Measurements from ENCODE around the gene PLEKHA4. TPM values are rescaled to one million over a fixed set of nuclear protein-coding genes. Genes with fewer than 3 reads are reported as not detected.
"Not testable (repeated sequence)": the region's sequence is repeated elsewhere in the genome, so short reads cannot be mapped to it uniquely, and the experiment has no call there.

Gene PLEKHA4
- polyA plus RNA-seq, 12 donors = 24.6 to 41.2 (median 30.4) TPM; not detected in 1

DNA sequence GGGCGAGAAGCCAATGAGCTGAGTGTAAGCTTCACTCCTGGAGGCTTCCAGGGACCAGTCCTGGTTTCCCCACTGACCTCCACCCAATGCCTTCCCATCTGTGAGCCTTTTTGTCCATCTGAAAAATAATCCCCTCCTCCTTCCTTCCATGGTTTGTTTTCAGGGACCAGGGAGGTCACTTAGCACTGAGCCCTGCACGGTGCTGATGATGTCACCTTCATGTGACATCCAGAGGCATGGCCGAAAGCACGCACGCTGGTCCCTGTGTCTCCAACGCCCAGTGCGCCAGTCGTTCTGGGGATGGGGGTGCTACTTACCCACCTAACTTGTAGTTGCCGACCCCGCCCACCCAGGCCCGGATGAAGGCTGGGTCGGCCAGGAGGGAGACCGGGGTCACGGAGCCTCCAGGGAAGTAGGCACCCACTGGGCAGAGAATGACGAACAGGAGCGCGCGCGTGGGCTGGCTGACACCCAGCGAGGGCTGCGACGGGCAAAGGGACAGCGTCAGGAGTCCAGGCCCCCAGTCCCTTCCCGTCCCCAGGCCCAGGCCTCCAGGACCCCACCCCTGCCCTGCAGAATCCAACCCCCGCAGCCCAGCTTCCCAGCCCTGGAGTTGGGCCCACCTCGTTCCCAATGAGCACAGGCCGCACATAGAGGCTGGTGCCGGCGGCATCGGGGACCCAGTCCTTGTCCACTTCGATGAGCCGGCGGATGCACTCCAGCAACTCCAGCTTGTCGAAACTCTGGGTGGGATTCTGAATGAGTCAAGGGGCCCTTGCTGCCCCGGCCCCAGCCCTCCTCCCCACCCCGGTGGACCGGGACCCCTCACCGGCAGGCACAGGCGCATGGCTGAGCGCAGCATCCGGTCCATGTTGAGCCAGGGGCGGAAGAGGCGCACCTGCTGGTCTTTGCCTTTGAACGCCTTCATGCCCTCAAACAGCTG is 68.8 kb downstream of the PLEKHA4 start:
- no peak for DNase-seq

DNA sequence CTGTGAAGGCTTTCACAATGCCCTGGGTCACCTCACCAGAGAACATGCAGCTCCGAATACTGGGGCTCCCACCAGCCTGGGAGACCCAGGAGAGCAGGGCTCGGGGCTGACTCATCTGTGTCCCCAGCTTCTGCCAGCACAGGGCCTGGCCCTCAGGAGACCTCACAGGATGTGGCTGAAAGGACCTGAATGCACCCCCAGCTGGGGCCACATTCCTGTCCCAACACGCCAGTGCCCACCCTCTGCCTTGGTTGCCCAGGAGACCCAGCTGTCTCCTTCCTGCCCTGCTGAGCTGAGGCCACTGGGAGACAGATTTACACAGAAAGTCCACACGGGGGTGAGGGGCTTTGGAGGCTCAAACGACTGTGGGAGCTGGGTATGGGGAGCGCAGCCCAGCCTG is 69.5 kb downstream of the PLEKHA4 start:
- DNase-seq = no peak

DNA sequence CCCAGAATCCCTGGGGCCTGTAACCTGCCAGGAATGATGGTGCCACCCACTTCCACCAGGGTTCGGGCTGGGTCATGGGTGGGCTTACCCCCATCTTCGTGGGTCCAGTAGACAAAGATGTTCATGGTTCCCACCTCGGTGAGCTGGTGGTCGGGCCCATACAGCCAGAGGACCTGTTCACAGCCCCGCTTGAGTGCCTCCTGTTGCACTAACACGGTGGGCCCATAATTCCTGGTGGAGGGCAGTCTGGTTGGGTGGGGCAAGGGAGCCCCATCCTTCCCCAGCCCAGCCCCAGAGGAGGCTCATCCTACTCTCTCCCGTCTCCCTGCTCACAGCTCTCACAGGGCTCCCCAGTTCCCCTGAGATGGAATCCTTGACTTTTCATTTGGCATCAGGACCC is 71.3 kb downstream of the PLEKHA4 start:
- no peak for DNase-seq

DNA sequence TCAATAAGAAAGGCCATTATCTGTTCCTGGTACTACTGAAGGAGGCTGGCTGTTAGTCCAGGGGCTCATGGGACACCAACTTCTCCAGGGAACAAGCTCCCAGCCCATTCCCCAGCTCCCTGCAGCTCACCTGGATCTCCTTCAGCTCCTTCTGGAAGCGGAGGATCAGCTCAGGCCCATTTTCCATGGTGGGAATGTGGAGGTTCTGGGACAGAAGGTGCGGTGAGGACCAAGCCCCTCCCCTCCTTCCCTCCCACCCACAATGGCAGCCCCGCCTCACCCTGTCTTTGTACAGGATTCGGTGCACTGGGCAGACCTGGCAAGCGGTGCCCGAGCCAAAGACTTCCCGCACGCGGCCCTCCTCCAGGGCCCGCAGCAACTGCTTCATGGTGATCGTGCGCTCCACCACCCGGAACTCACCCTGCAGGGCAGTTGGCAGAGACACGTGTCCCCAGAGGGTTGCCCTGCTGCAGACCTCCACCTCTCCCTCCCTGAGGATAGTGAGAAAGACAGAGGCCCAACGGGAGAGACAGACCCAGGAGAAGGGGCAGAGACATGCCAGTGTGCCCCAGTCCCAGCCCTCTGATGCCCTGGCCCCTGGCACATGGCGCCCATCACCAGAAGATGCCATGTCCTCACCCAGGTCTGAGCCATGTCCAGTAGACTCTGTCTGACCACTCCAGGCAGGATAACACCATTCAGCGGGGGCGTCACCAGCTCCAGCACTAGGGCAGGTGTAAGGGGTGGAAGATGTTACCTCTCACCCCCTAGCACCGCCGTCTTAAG is 71.9 kb downstream of the PLEKHA4 start:
- no peak for DNase-seq

GRCh38 chr19:48795685-48796070 is 72.7 kb downstream of the PLEKHA4 start:
- no peak for DNase-seq

- DNase-seq = peak; percentile 97
Observed at GRCh38 chr19:48795055-48795684, 73.2 kb downstream of the PLEKHA4 start.

DNA sequence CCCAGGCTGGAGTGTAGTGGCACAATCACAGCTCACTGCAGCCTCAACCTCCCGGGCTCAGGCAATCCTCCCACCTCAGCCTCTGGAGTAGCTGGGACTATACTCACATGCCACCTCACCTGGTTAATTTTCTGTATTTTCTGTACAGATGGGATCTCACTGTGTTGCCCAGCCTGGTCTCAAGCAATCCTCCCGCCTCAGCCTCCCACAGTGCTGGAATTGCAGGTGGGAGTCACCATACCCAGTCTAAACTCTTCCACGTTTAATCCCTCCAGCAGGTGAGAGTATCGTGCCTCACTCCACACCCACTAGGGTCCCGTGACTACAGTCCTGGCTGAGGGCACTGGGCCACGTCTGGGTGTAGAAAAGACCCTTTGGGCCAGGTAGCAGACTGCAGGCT is 74.1 kb downstream of the PLEKHA4 start:
- no peak for DNase-seq

DNA sequence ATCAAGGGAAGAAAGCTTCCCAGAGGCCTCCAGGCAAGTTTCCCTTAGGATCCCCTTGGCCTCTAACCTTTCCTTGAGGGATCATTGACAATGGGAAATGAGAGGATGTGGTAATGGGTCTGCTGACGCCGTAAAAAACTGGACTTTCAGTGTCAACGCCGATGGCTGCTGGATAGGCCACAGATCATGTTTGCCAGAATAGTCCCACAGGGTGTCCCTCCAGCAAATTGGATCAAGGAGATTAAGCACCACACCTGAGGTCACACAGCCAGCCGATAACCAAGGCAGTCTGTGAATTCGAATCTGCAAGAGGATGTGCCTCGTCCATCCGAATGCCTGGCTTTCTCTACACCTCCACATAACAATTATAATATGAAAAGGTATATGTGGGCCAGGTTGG is 75.1 kb downstream of the PLEKHA4 start:
- no peak for DNase-seq

DNA sequence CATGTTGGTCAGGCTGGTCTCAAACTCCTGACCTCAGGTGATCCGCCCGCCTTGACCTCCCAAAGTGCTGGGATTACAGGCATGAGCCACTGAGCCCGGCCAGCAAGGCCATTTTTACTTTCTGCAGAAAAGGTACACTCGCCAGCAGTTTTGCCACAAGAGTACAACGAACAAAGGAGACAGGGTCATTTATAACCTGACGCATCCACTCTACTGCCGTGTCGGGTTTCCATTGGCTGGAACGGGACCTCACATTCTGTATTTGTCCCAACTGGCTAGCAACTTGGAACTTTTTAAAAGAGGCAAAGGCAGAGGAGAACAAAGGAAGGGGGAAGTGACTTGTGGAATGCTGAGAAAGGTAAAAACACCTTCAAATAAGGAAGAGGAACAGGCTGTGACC is 81.1 kb downstream of the PLEKHA4 start:
- not testable (repeated sequence) for DNase-seq

Other genes with a start within 250 kb of the PLEKHA4 start
- 1,000 to 10,000 TPM; 1,133 to 1,917 (median 1,470) TPM for gene RPL18, start 249.4 kb downstream of the PLEKHA4 start, polyA plus RNA-seq (ENCODE audit: insufficient read length in 12 of 12)
- 10 to 100 TPM in 2 of 12 donors, 1 to 10 TPM in 9, not detected in 1; 5.5 to 27.2 (median 7.2) TPM for gene SPHK2, start 249.1 kb downstream of the PLEKHA4 start, polyA plus RNA-seq (ENCODE audit: insufficient read length in 12 of 12)
- 10 to 100 TPM in 3 of 12 donors, 1 to 10 TPM in 8, not detected in 1; 3.7 to 11.3 (median 5.3) TPM for gene DBP, start 231.2 kb downstream of the PLEKHA4 start, polyA plus RNA-seq (ENCODE audit: insufficient read length in 12 of 12)
- 10 to 100 TPM in 6 of 12 donors, 1 to 10 TPM in 5, not detected in 1; 5.8 to 20.9 (median 10.5) TPM for gene CA11, start 222.4 kb downstream of the PLEKHA4 start, polyA plus RNA-seq (ENCODE audit: insufficient read length in 12 of 12)
- gene NTN5, start 195.6 kb downstream of the PLEKHA4 start, polyA plus RNA-seq (ENCODE audit: insufficient read length in 12 of 12) = 1 to 10 TPM in 6 of 12 donors, under 1 TPM in 4, not detected in 2; 0.56 to 2.2 (median 1.2) TPM
- gene FUT2, start 172.6 kb downstream of the PLEKHA4 start, polyA plus RNA-seq (ENCODE audit: insufficient read length in 12 of 12) = 1 to 10 TPM in 1 of 12 donors, under 1 TPM in 9, not detected in 2; 0.34 to 1.2 (median 0.73) TPM
- gene MAMSTR, start 148.9 kb downstream of the PLEKHA4 start, polyA plus RNA-seq (ENCODE audit: insufficient read length in 12 of 12) = 100 to 1,000 TPM in 5 of 12 donors, 10 to 100 TPM in 6, not detected in 1; 56.7 to 184 (median 98.5) TPM
- 10 to 100 TPM in 11 of 12 donors, not detected in 1; 15.1 to 39.6 (median 22.0) TPM for gene RASIP1, start 128.0 kb downstream of the PLEKHA4 start, polyA plus RNA-seq (ENCODE audit: insufficient read length in 12 of 12)
- gene IZUMO1, start 121.7 kb downstream of the PLEKHA4 start, polyA plus RNA-seq (ENCODE audit: insufficient read length in 12 of 12) = 1 to 10 TPM in 5 of 12 donors, under 1 TPM in 5, not detected in 2; 0.43 to 2.2 (median 1.1) TPM
- 1 to 10 TPM in 9 of 12 donors, under 1 TPM in 1, not detected in 2; 0.95 to 1.7 (median 1.4) TPM for gene FUT1, start 116.0 kb downstream of the PLEKHA4 start, polyA plus RNA-seq (ENCODE audit: insufficient read length in 12 of 12)
- not detected for gene FGF21, start 113.1 kb downstream of the PLEKHA4 start, polyA plus RNA-seq (ENCODE audit: insufficient read length in 12 of 12)
- gene BCAT2, start 57.6 kb downstream of the PLEKHA4 start, polyA plus RNA-seq (ENCODE audit: insufficient read length in 12 of 12) = 10 to 100 TPM in 11 of 12 donors, not detected in 1; 17.4 to 25.4 (median 20.7) TPM
- 1 to 10 TPM in 10 of 12 donors, not detected in 2; 2.5 to 4.8 (median 3.1) TPM for gene HSD17B14, start 32.1 kb downstream of the PLEKHA4 start, polyA plus RNA-seq (ENCODE audit: insufficient read length in 12 of 12)
- gene PPP1R15A, start 3.8 kb upstream of the PLEKHA4 start, polyA plus RNA-seq (ENCODE audit: insufficient read length in 12 of 12) = 100 to 1,000 TPM in 1 of 12 donors, 10 to 100 TPM in 10, not detected in 1; 36.2 to 100 (median 59.0) TPM
- gene TULP2, start 30.1 kb upstream of the PLEKHA4 start, polyA plus RNA-seq (ENCODE audit: insufficient read length in 12 of 12) = under 1 TPM in 7 of 12 donors, not detected in 5; 0.09 to 0.83 (median 0.14) TPM
- gene NUCB1, start 31.7 kb upstream of the PLEKHA4 start, polyA plus RNA-seq (ENCODE audit: insufficient read length in 12 of 12) = 100 to 1,000 TPM in 11 of 12 donors, not detected in 1; 114 to 175 (median 139) TPM
- under 1 TPM in 9 of 12 donors, not detected in 3; 0.14 to 0.68 (median 0.37) TPM for gene DHDH, start 65.1 kb upstream of the PLEKHA4 start, polyA plus RNA-seq (ENCODE audit: insufficient read length in 12 of 12)
- 10 to 100 TPM in 11 of 12 donors, not detected in 1; 28.4 to 50.9 (median 34.7) TPM for gene BAX, start 86.3 kb upstream of the PLEKHA4 start, polyA plus RNA-seq (ENCODE audit: insufficient read length in 12 of 12)
- 1,000 to 10,000 TPM in 1 of 12 donors, 100 to 1,000 TPM in 10, not detected in 1; 466 to 1,078 (median 553) TPM for gene FTL, start 96.7 kb upstream of the PLEKHA4 start, polyA plus RNA-seq (ENCODE audit: insufficient read length in 12 of 12)
- 100 to 1,000 TPM in 1 of 12 donors, 10 to 100 TPM in 10, not detected in 1; 51.4 to 109 (median 87.1) TPM for gene GYS1, start 124.7 kb upstream of the PLEKHA4 start, polyA plus RNA-seq (ENCODE audit: insufficient read length in 12 of 12)
- gene RUVBL2, start 125.3 kb upstream of the PLEKHA4 start, polyA plus RNA-seq (ENCODE audit: insufficient read length in 12 of 12) = 10 to 100 TPM in 11 of 12 donors, not detected in 1; 43.6 to 61.1 (median 49.2) TPM
- not detected for gene LHB, start 148.5 kb upstream of the PLEKHA4 start, polyA plus RNA-seq (ENCODE audit: insufficient read length in 12 of 12)
- 1 to 10 TPM in 1 of 12 donors, under 1 TPM in 2, not detected in 9; 0.30 to 2.1 (median 0.59) TPM for gene CGB3, start 155.7 kb upstream of the PLEKHA4 start, polyA plus RNA-seq (ENCODE audit: insufficient read length in 12 of 12)
- gene CGB2, start 163.3 kb upstream of the PLEKHA4 start, polyA plus RNA-seq (ENCODE audit: insufficient read length in 12 of 12) = not detected
- under 1 TPM in 1 of 12 donors, not detected in 11; 0.30 TPM for gene CGB1, start 168.3 kb upstream of the PLEKHA4 start, polyA plus RNA-seq (ENCODE audit: insufficient read length in 12 of 12)
- under 1 TPM in 5 of 12 donors, not detected in 7; 0.17 to 0.92 (median 0.48) TPM for gene CGB5, start 175.2 kb upstream of the PLEKHA4 start, polyA plus RNA-seq (ENCODE audit: insufficient read length in 12 of 12)
- 1 to 10 TPM in 1 of 12 donors, under 1 TPM in 6, not detected in 5; 0.27 to 1.2 (median 0.71) TPM for gene CGB8, start 180.5 kb upstream of the PLEKHA4 start, polyA plus RNA-seq (ENCODE audit: insufficient read length in 12 of 12)
- gene CGB7, start 189.1 kb upstream of the PLEKHA4 start, polyA plus RNA-seq (ENCODE audit: insufficient read length in 12 of 12) = 1 to 10 TPM in 4 of 12 donors, under 1 TPM in 6, not detected in 2; 0.33 to 2.1 (median 0.84) TPM
- gene NTF4, start 196.2 kb upstream of the PLEKHA4 start, polyA plus RNA-seq (ENCODE audit: insufficient read length in 12 of 12) = 10 to 100 TPM in 1 of 12 donors, 1 to 10 TPM in 9, not detected in 2; 2.4 to 14.8 (median 5.4) TPM
- 10 to 100 TPM in 3 of 12 donors, 1 to 10 TPM in 8, not detected in 1; 2.3 to 13.2 (median 8.1) TPM for gene KCNA7, start 204.1 kb upstream of the PLEKHA4 start, polyA plus RNA-seq (ENCODE audit: insufficient read length in 12 of 12)
- 100 to 1,000 TPM; 167 to 329 (median 191) TPM for gene SNRNP70, start 216.8 kb upstream of the PLEKHA4 start, polyA plus RNA-seq (ENCODE audit: insufficient read length in 12 of 12)
- gene LIN7B, start 245.8 kb upstream of the PLEKHA4 start, polyA plus RNA-seq (ENCODE audit: insufficient read length in 12 of 12) = 10 to 100 TPM in 6 of 12 donors, 1 to 10 TPM in 4, not detected in 2; 9.1 to 14.9 (median 11.5) TPM

Data from muscle of arm (tissue), 12 donors.